Neural progenitor cell (in vitro differentiated cells): Measurements from ENCODE around the gene PPBP.

Experiments
- CTCF ChIP-seq: fragments of 200-600 bp; sonication (generic); IDR thresholded peaks from 2 replicates; pipeline ENCODE4 v1.5.1; 2017; ENCODE audit warnings: antibody characterized with exemption, mild to moderate bottlenecking
- EZH2 ChIP-seq: fragments of 200-600 bp; sonication (generic); IDR thresholded peaks from 2 replicates; pipeline ENCODE4 v1.6.1; 2017; ENCODE audit warnings: antibody characterized with exemption, mild to moderate bottlenecking, moderate library complexity

- no peak for TF ChIP-seq EZH2
- TF ChIP-seq CTCF, result no peak
These were observed 27.3 kb upstream of the PPBP start for GRCh38 chr4:74015126-74015780.
